Right ventricle myocardium superior (tissue), 1 donor: ENCODE data around the gene TTYH3. TPM values are rescaled to one million over a fixed set of nuclear protein-coding genes. Genes with fewer than 3 reads are reported as not detected.

Experiments
- ATAC-seq: fragments of 200-7000 bp; cut with Tn5 transposase; one replicate; pipeline ENCODE4 v1.9.1; 2020; ENCODE audit warnings: mild to moderate bottlenecking; ENCODE audit not compliant: poor library complexity
- DNase-seq: peaks from one replicate; pipeline ENCODE4 v3.0.0-alpha.2; 2020
- intact Hi-C: fragments of 100-400 bp; cut with DNase I; formaldehyde crosslinking; loops from one replicate; pipeline ENCODE4 v1.11.2; 2022
- total RNA-seq: library from RNA; stranded (reverse); fragmentation: NEBNext Ultra II Directional; extraction: Animal tissue kit (Norgen Biotek cat#: 25700); gene quantifications from one replicate; pipeline ENCODE4 v1.2.1, GENCODE V29; 2021
- donor health status: DM: no; HTN: yes; CAD: no; lungs with severe emphysema.

The TTYH3 gene
- total RNA-seq, 1 donor from 2014 or later = 12.6 TPM

- intact Hi-C loops = no loop called here
- DNase-seq (peak; percentile 77), ATAC-seq (peak; percentile 74)
Measured at GRCh38 chr7:2709553-2710285, 77.9 kb downstream of the TTYH3 start.

- intact Hi-C loops = no loop called here
- DNase-seq = no peak
- no peak for ATAC-seq
Measured at GRCh38 chr7:2710286-2710655, 78.5 kb downstream of the TTYH3 start.

DNA sequence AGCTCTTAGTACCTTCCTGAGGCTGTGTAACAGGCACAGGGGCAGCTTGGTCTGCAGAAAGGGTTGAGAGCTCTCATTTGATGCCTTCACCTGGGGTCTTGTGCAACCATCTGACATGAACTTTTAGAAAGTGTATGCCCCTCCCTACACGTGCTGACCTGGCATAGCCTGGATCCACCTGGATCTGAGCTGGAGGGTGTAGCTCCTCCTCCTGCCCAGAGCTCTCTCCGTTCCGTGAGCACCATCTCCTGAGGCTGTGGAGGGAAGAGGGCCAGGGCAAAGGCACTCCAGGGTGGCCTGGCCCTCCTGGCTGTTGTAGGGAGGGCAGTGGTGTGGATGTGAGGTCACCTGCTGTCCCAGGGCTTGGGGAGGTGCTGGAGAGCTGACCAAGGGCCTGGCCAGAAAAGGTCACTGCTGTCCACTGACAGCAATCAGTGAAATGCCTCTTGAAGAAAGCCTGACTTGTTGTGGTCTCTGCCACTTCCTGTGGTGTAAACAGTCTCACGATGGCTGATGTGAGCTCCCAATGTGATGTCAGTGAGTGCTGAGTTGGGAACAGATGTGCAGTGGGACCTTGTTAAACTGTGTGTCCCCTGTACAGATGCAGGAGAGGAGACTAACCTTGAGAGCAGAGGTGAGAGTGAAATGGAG is 79.2 kb downstream of the TTYH3 start:
- no peak for ATAC-seq
- DNase-seq = no peak
- intact Hi-C loops = no loop called here

GRCh38 chr7:2711895-2712675 is 80.3 kb downstream of the TTYH3 start:
- ATAC-seq = no peak
- DNase-seq = no peak
- intact Hi-C loops = no loop called here

DNA sequence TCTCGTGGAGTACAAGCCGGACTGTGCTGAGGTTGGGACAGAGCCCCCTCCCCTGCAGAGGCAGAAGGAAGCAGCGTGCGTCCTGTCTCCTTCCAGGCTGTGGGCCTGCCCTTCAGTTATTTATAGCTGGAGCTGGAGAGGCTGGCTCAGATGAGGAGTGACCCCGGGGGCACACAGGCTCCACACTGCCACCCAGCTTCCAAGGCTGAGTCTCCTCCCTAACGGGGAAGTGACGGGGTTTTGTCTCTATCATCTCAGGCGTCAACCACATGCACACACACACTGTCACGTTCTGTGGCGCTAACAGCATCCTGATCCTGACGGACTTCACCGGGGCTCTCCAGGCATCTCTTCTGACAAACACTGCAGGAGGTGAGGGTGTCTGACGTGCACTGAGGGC is 81.6 kb downstream of the TTYH3 start:
- intact Hi-C loops = no loop called here
- peak; percentile 59 for ATAC-seq
- no peak for DNase-seq

DNA sequence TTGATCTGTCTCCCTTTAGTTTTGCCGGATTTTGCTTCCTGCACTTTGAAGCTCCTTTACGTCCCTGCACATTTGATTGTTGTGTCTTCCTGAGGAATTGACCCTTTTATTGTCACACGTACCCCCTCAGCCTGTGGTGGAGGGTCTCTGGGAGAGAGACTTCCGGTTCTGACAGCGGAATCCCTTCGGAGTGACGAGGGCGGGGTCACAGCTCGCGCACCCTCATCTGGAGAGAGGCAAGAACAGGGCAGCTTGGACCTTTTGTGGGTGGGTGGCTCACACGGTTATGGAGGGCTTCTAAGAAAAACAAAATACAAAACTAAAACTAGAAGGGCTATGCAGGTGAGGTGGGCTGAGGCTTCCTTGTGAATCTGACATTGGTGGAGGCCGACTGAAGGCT is 82.2 kb downstream of the TTYH3 start:
- ATAC-seq = no peak
- no peak for DNase-seq
- intact Hi-C loops = no loop called here

Other genes starting within 250 kb of the TTYH3 start
- 14.8 TPM for gene CHST12, start 228.4 kb upstream of the TTYH3 start, total RNA-seq
- gene GRIFIN, start 155.6 kb upstream of the TTYH3 start, total RNA-seq = not detected
- 4.6 TPM for gene LFNG, start 112.2 kb upstream of the TTYH3 start, total RNA-seq
- gene BRAT1, start 76.5 kb upstream of the TTYH3 start, total RNA-seq = 14.7 TPM
- 9.9 TPM for gene IQCE, start 73.0 kb upstream of the TTYH3 start, total RNA-seq
- gene AMZ1, start 56.2 kb downstream of the TTYH3 start, total RNA-seq = 0.08 TPM
- gene GNA12, start 212.3 kb downstream of the TTYH3 start, total RNA-seq = 40.6 TPM